HG03064 (cell line): Measurements from ENCODE around the gene REEP1.

Source experiments
- ATAC-seq: cut with Tn5 transposase; IDR thresholded peaks from one replicate; pipeline ENCODE4 v1.9.1; 2021; ENCODE audit warnings: low read depth; ENCODE audit not compliant: unreplicated experiment

REEP1 gene

GRCh38 chr2:86337244-86337835, at the start of gene REEP1:
Gene REEP1, minus strand, starts transcription at chr2:86337626. Its CDS starts 116 bp downstream, at chr2:86337510.
- ATAC-seq = no peak

- ATAC-seq = no peak
These were observed 46.4 kb upstream of the REEP1 start for GRCh38 chr2:86383844-86384243.

- no peak for ATAC-seq
These were observed 45.3 kb upstream of the REEP1 start for GRCh38 chr2:86382698-86383097.

GRCh38 chr2:86382108-86382507, 44.7 kb upstream of the REEP1 start:
- ATAC-seq = no peak

- no peak for ATAC-seq
These were observed 41.0 kb upstream of the REEP1 start for GRCh38 chr2:86378469-86378868.

GRCh38 chr2:86375623-86376022, 38.2 kb upstream of the REEP1 start:
- ATAC-seq = no peak

- ATAC-seq = no peak
These were observed 35.4 kb upstream of the REEP1 start for GRCh38 chr2:86372641-86373502.

- no peak for ATAC-seq
These were observed 34.7 kb upstream of the REEP1 start for GRCh38 chr2:86372133-86372532.

GRCh38 chr2:86371527-86371926, 34.1 kb upstream of the REEP1 start:
- no peak for ATAC-seq

- no peak for ATAC-seq
These were observed 33.2 kb upstream of the REEP1 start for GRCh38 chr2:86370579-86370978.

- no peak for ATAC-seq
These were observed 30.9 kb upstream of the REEP1 start for GRCh38 chr2:86368161-86368824.

- no peak for ATAC-seq
These were observed 30.0 kb upstream of the REEP1 start for GRCh38 chr2:86367499-86367777.

- ATAC-seq = no peak
These were observed 29.4 kb upstream of the REEP1 start for GRCh38 chr2:86366651-86367498.

- no peak for ATAC-seq
These were observed 27.5 kb upstream of the REEP1 start for GRCh38 chr2:86364894-86365293.

- ATAC-seq = no peak
These were observed 23.4 kb upstream of the REEP1 start for GRCh38 chr2:86360776-86361175.

- no peak for ATAC-seq
These were observed 21.5 kb upstream of the REEP1 start for GRCh38 chr2:86358957-86359356.

GRCh38 chr2:86357392-86357963, 20.1 kb upstream of the REEP1 start:
- ATAC-seq = no peak

- ATAC-seq = no peak
These were observed 15.3 kb upstream of the REEP1 start for GRCh38 chr2:86352727-86353221.

GRCh38 chr2:86352137-86352726, 14.8 kb upstream of the REEP1 start:
- ATAC-seq = no peak

- ATAC-seq = no peak
These were observed 13.3 kb upstream of the REEP1 start for GRCh38 chr2:86350751-86351150.
